ENCODE data around the gene RITA1.

The RITA1 gene

DNA sequence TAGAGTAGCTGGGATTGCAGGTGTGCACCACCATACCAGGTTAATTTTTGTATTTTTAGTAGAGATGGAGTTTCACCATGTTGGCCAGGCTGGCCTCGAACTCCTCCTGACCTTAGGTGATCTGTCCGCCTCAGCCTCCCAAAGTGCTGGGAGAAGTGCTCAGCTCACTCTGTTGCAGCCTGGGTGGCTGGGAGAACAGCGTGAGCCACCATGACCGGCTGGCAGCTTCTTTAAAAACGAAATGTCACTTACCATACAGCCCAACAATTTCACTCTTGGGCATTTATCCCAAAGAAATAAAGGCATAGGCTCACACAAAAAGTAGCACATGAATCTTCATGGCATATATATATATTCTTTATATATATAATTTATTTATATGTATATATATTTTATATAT is 40.7 kb upstream of the RITA1 start:
- in situ Hi-C loops (cut with HindIII; ENCODE audit: low pct_ligation_motif_present, low sequenced_read_pairs), result no loop called here
- DNase-seq, result no peak
- no peaks in the 10 kb centered on the region for H3K27me3 ChIP-seq (replicated peaks)
- no peak overlapping the region for H3K27ac ChIP-seq
- no peaks in the 10 kb centered on the region for H3K36me3 ChIP-seq (replicated peaks)
- no peak overlapping the region for H3K4me3 ChIP-seq (ENCODE audit: low read depth, low read length)
- TF ChIP-seq, protein P1, sequence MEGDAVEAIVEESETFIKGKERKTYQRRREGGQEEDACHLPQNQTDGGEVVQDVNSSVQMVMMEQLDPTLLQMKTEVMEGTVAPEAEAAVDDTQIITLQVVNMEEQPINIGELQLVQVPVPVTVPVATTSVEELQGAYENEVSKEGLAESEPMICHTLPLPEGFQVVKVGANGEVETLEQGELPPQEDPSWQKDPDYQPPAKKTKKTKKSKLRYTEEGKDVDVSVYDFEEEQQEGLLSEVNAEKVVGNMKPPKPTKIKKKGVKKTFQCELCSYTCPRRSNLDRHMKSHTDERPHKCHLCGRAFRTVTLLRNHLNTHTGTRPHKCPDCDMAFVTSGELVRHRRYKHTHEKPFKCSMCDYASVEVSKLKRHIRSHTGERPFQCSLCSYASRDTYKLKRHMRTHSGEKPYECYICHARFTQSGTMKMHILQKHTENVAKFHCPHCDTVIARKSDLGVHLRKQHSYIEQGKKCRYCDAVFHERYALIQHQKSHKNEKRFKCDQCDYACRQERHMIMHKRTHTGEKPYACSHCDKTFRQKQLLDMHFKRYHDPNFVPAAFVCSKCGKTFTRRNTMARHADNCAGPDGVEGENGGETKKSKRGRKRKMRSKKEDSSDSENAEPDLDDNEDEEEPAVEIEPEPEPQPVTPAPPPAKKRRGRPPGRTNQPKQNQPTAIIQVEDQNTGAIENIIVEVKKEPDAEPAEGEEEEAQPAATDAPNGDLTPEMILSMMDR (IDR thresholded peaks at IDR 0.05; ENCODE audit: low read depth, low read length, missing control alignments), result no peak

- no peaks in the 10 kb centered on the region for H3K27me3 ChIP-seq (replicated peaks)
- H3K36me3 ChIP-seq (replicated peaks), result no peaks in the 10 kb centered on the region
- H3K27ac ChIP-seq, result no peak overlapping the region
- TF ChIP-seq, protein P1 (IDR thresholded peaks at IDR 0.05; ENCODE audit: low read depth, low read length, missing control alignments), result no peak
- in situ Hi-C loops (cut with HindIII; ENCODE audit: low pct_ligation_motif_present, low sequenced_read_pairs), result no loop called here
- DNase-seq, result no peak
- H3K4me3 ChIP-seq (ENCODE audit: low read depth, low read length), result no peak overlapping the region
Observed at GRCh38 chr12:113145720-113146551, 39.6 kb upstream of the RITA1 start.

DNA sequence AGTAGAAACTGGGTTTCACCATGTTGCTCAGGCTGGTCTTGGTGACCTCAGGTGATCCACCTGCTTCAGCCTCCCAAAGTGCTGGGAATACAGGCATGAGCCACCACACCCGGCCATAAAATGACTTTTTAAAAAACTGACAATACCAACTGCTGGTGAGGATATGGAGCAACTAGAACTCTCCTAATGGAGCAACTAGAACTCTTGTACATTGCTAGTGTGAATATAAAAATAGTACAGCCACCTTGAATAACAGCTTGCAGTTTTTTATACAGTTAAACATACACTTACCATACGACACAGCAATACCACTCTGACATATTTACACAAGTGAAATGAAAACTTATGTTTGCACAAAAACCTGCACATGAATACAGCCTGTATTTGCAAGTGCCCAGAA is 38.5 kb upstream of the RITA1 start:
- TF ChIP-seq, protein P1 (IDR thresholded peaks at IDR 0.05; ENCODE audit: low read depth, low read length, missing control alignments), result no peak
- Histone ChIP-seq H3K36me3 (replicated peaks) (no peaks in the 10 kb centered on the region), H3K4me3 (ENCODE audit: low read depth, low read length) (no peak overlapping the region), H3K27me3 (replicated peaks) (no peaks in the 10 kb centered on the region), H3K27ac (no peak overlapping the region)
- DNase-seq, result no peak
- in situ Hi-C loops (cut with HindIII; ENCODE audit: low pct_ligation_motif_present, low sequenced_read_pairs), result no loop called here

DNA sequence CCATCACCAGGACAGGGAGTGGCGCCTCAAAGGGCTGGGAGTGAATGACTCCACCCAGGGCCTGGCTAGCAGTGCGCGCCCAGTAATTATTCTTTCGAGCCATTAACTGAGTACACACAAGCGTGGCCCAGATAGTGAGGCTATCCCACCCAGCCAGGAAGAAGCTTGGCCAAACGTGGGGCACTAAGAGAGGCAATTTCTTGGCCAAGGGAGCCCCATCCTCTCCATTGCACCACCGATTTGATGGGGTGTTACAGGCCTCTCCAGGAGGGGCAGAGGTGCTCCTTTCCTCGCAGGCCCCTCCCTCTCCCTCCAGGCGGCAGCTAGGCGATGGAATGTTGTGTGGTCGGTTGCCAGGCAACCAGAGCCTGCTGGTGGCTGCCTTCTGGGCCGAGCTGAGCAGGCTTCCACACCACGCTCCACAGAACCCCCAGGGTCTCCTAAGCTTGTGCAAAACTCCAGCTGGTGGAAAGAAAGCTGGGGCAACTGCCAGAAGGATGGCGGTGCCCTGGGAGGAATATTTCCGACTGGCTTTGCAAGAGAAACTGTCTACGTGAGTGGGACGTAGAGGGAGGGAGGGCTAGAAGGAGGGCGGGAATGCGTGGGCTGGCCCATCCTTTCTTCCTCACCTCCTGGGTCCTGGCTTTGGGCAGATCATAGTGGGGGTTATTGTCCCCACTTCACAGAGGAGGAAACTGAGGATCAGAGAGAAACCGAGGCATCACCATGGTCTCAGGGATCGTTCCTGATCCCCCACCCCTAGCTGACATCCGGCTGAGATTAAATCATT is 36.0 kb upstream of the RITA1 start, which contains the start of gene CFAP73:
TSS of gene CFAP73 (plus strand) at position 364 of the 790 bp plus-strand sequence. CDS start at position 498, 134 bp downstream.
- peak; percentile 83 for DNase-seq
- TF ChIP-seq, protein P1 (IDR thresholded peaks at IDR 0.05; ENCODE audit: low read depth, low read length, missing control alignments), result no peak
- peaks cover 15% of the 10 kb centered on the region for H3K27me3 ChIP-seq (replicated peaks)
- in situ Hi-C loops (cut with HindIII; ENCODE audit: low pct_ligation_motif_present, low sequenced_read_pairs), result loop anchor here (25.0 kb wide), 1 partner anchor 112 kb away; no protein-coding TSS in a partner anchor
- no peak within 1 kb of the TSS for H3K27ac ChIP-seq
- no peaks in the 10 kb centered on the region for H3K36me3 ChIP-seq (replicated peaks)
- peak within 1 kb of the TSS; percentile 31 for H3K4me3 ChIP-seq (ENCODE audit: low read depth, low read length)

DNA sequence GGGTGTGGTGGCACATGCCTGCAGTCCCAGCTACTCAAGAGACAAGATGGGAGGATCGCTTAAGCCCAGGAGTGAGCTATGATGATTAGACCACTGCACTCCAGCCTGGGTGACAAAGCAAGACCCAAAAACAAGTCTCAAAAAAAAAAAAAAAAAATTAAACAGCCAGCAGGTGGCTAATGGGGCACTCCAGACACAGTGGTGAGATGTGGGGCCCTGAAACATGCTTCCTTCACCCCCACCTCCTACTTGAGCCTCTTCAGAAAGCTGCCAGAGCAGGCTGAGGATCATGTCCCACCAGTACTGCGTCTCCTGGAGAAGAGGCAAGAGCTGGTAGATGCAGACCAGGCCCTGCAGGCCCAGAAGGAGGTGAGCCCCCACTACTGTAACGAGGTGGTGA is 33.9 kb upstream of the RITA1 start:
- Histone ChIP-seq H3K27ac (no peak overlapping the region), H3K4me3 (ENCODE audit: low read depth, low read length) (no peak overlapping the region), H3K27me3 (replicated peaks) (peaks cover 17% of the 10 kb centered on the region), H3K36me3 (replicated peaks) (no peaks in the 10 kb centered on the region)
- DNase-seq, result no peak
- in situ Hi-C loops (cut with HindIII; ENCODE audit: low pct_ligation_motif_present, low sequenced_read_pairs), result loop anchor here (25.0 kb wide), 1 partner anchor 114 kb away; no protein-coding TSS in a partner anchor
- TF ChIP-seq, protein P1 (IDR thresholded peaks at IDR 0.05; ENCODE audit: low read depth, low read length, missing control alignments), result no peak

Measured in brain microvascular endothelial cell (primary cell).